ENCODE measurements around the gene FBXO5. TPM values are rescaled to one million over a fixed set of nuclear protein-coding genes. Genes with fewer than 3 reads are reported as not detected.

Gene FBXO5
- total and polyA plus RNA-seq, 9 donors: 2.9 to 10.4 (median 5.5) TPM

DNA sequence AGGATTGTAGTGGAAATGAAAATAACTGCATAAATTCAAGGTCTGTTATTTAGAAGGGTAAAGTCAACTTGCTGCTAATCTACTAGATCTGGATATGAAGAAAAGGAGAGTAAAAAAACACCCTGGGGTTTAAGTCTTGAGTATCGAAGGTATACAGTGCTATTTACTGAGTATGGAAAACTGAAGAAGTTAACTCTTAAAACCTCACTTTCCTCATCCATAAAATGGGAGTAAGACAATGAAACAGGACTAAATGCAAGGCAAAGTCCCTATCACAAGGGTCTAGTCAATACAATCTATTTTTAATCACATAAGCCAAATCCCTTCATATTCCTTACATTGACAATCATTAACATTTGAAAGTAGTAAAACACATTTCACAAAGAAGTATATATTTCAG lies 2.2 kb downstream of the FBXO5 start:
- H3K27me3 ChIP-seq: no peaks in the 10 kb centered on the region
- no peak for DNase-seq
- 53 to 63% (median 62%) methylated on average over 1 of the region's 1 CpG for WGBS, 3 donors

GRCh38 chr6:152979116-152979515 lies 3.7 kb downstream of the FBXO5 start:
- Histone ChIP-seq H3K36me3 (no peaks in the 10 kb centered on the region), H3K27ac (no peak overlapping the region), H3K4me1 (ENCODE audit: insufficient read depth) (peaks cover 3% of the 10 kb centered on the region), H3K4me3 (no peak overlapping the region), H3K9me3 (no peaks in the 10 kb centered on the region), H3K27me3 (no peaks in the 10 kb centered on the region)
- WGBS, 3 donors: 90 to 96% (median 93%) methylated on average over 1 of the region's 1 CpG
- DNase-seq: no peak
- TF ChIP-seq EP300 (IDR thresholded peaks at IDR 0.05): no peak
- TF ChIP-seq, protein P1, sequence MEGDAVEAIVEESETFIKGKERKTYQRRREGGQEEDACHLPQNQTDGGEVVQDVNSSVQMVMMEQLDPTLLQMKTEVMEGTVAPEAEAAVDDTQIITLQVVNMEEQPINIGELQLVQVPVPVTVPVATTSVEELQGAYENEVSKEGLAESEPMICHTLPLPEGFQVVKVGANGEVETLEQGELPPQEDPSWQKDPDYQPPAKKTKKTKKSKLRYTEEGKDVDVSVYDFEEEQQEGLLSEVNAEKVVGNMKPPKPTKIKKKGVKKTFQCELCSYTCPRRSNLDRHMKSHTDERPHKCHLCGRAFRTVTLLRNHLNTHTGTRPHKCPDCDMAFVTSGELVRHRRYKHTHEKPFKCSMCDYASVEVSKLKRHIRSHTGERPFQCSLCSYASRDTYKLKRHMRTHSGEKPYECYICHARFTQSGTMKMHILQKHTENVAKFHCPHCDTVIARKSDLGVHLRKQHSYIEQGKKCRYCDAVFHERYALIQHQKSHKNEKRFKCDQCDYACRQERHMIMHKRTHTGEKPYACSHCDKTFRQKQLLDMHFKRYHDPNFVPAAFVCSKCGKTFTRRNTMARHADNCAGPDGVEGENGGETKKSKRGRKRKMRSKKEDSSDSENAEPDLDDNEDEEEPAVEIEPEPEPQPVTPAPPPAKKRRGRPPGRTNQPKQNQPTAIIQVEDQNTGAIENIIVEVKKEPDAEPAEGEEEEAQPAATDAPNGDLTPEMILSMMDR (IDR thresholded peaks at IDR 0.05): no peak
- TF ChIP-seq POLR2A (IDR thresholded peaks at IDR 0.05): no peak
- intact Hi-C loops (cut with DNase I): no loop called here

More for the DNA sequence above, 2.2 kb downstream of the FBXO5 start:
- Histone ChIP-seq H3K27ac (no peak overlapping the region), H3K4me1 (ENCODE audit: insufficient read depth) (peaks cover 5% of the 10 kb centered on the region), H3K36me3 (no peaks in the 10 kb centered on the region), H3K4me3 (no peak overlapping the region), H3K9me3 (no peaks in the 10 kb centered on the region)
- TF ChIP-seq EP300 (IDR thresholded peaks at IDR 0.05) (no peak), POLR2A (IDR thresholded peaks at IDR 0.05) (no peak)
- TF ChIP-seq, protein P1 (IDR thresholded peaks at IDR 0.05): no peak
- intact Hi-C loops (cut with DNase I): no loop called here

DNA sequence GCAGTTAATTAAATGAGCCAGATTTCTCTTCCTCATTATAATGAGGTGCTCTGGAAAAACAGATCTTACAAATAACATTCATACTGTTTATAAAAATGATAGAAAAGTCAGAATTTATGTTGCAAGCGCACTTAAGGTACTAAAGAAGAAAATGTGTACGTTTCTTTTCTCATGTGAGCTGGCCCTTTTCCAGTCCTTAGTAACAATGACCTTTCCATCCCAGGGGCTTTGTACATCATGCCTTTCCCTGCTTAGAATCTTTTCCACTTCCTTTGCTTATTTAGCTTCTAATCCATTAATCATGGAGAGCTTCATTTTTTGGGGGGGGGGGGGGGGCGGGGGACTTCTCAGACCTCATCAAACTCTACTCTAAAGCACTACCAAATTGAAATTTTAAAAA lies 4.8 kb downstream of the FBXO5 start:
- Histone ChIP-seq H3K9me3 (no peaks in the 10 kb centered on the region), H3K27me3 (no peaks in the 10 kb centered on the region), H3K4me1 (ENCODE audit: insufficient read depth) (peaks cover 3% of the 10 kb centered on the region), H3K27ac (no peak overlapping the region), H3K4me3 (no peak overlapping the region), H3K36me3 (no peaks in the 10 kb centered on the region)
- 66 to 82% (median 75%) methylated on average over 3 of the region's 3 CpGs for WGBS, 3 donors
- intact Hi-C loops (cut with DNase I): no loop called here
- no peak for DNase-seq
- TF ChIP-seq, protein P1 (IDR thresholded peaks at IDR 0.05): no peak
- no peak for TF ChIP-seq POLR2A (IDR thresholded peaks at IDR 0.05)
- TF ChIP-seq EP300 (IDR thresholded peaks at IDR 0.05): no peak

- H3K9me3 ChIP-seq: no peaks in the 10 kb centered on the region
- peaks cover 3% of the 10 kb centered on the region for H3K4me1 ChIP-seq (ENCODE audit: insufficient read depth)
- TF ChIP-seq EP300 (IDR thresholded peaks at IDR 0.05) (no peak), POLR2A (IDR thresholded peaks at IDR 0.05) (no peak)
- TF ChIP-seq, protein P1 (IDR thresholded peaks at IDR 0.05): no peak
- no peak overlapping the region for H3K4me3 ChIP-seq
- DNase-seq: no peak
- H3K27ac ChIP-seq: no peak overlapping the region
- H3K27me3 ChIP-seq: no peaks in the 10 kb centered on the region
- no peaks in the 10 kb centered on the region for H3K36me3 ChIP-seq
- intact Hi-C loops (cut with DNase I): no loop called here
These were observed 5.3 kb downstream of the FBXO5 start for GRCh38 chr6:152977556-152977955.

- H3K4me3 ChIP-seq: no peak overlapping the region
- whole genome bisulfite sequencing, 3 donors: 95 to 97% (median 95%) methylated on average over 1 of the region's 1 CpG
- intact Hi-C loops (cut with DNase I): no loop called here
These were observed 6.1 kb downstream of the FBXO5 start for GRCh38 chr6:152976749-152977148.

More at GRCh38 chr6:152976749-152977148, 6.1 kb downstream of the FBXO5 start:
- TF ChIP-seq, protein P1 (IDR thresholded peaks at IDR 0.05): no peak
- no peak for TF ChIP-seq EP300 (IDR thresholded peaks at IDR 0.05)
- no peak for TF ChIP-seq POLR2A (IDR thresholded peaks at IDR 0.05)
- H3K27me3 ChIP-seq: no peaks in the 10 kb centered on the region
- H3K4me1 ChIP-seq (ENCODE audit: insufficient read depth): no peaks in the 10 kb centered on the region
- no peak for DNase-seq
- no peaks in the 10 kb centered on the region for H3K9me3 ChIP-seq
- no peaks in the 10 kb centered on the region for H3K36me3 ChIP-seq
- H3K27ac ChIP-seq: no peak overlapping the region

All from ovary (tissue), 9 donors.